ENCODE results near the gene AACS. TPM values are rescaled to one million over a fixed set of nuclear protein-coding genes. Genes with fewer than 3 reads are reported as not detected.
A peak's percentile ranks its signal among the peaks of the same experiment; 100 is the strongest.

The AACS gene
- polyA plus RNA-seq, 1 donor from 2014 or later, result 33.2 TPM

GRCh38 chr12:125137766-125138344 lies 72.6 kb downstream of the AACS start:
- Histone ChIP-seq H3K9me2 (ENCODE audit: insufficient read depth, low read length) (no peaks in the 10 kb centered on the region), H3K4me2 (ENCODE audit: low read length) (no peak overlapping the region), H3K9me3 (ENCODE audit: low read length) (no peaks in the 10 kb centered on the region), H2AFZ (ENCODE audit: low read depth, low read length) (no peak overlapping the region), H3K36me3 (ENCODE audit: insufficient read depth, low read length) (no peaks in the 10 kb centered on the region), H4K20me1 (ENCODE audit: insufficient read depth) (no peaks in the 10 kb centered on the region), H3K9ac (ENCODE audit: low read length) (no peak overlapping the region), H3K4me3 (ENCODE audit: low read length) (no peak overlapping the region), H3F3A (ENCODE audit: insufficient read depth, low read length, poor library complexity, severe bottlenecking) (no peaks in the 10 kb centered on the region), H3K79me2 (replicated peaks; ENCODE audit: insufficient read depth, low read length) (no peaks in the 10 kb centered on the region), H3K27me3 (ENCODE audit: insufficient read depth, low read depth, low read length) (no peaks in the 10 kb centered on the region), H3K27ac (ENCODE audit: low read length) (no peak overlapping the region)
- no peak for TF ChIP-seq CTCF (IDR thresholded peaks at IDR 0.05; ENCODE audit: poor library complexity, severe bottlenecking)
- TF ChIP-seq EP300 (conservative IDR thresholded peaks at IDR 0.05; ENCODE audit: poor library complexity, severe bottlenecking), result no peak
- no peak for TF ChIP-seq REST (IDR thresholded peaks at IDR 0.05; ENCODE audit: borderline replicate concordance)
- TF ChIP-seq MXI1 (conservative IDR thresholded peaks at IDR 0.05; ENCODE audit: poor library complexity, severe bottlenecking), result no peak
- no peak for TF ChIP-seq EZH2 (IDR thresholded peaks at IDR 0.05; ENCODE audit: borderline replicate concordance, insufficient read depth, low read length, poor library complexity, severe bottlenecking)
- TF ChIP-seq RAD21 (conservative IDR thresholded peaks at IDR 0.05), result no peak
- TF ChIP-seq SMC3 (conservative IDR thresholded peaks at IDR 0.05; ENCODE audit: poor library complexity), result no peak
- TF ChIP-seq TAF1 (IDR thresholded peaks at IDR 0.05; ENCODE audit: low read depth), result no peak
- TF ChIP-seq POLR2AphosphoS5 (IDR thresholded peaks at IDR 0.05), result no peak

GRCh38 chr12:125140279-125141209 lies 75.3 kb downstream of the AACS start:
- Histone ChIP-seq H3K27me3 (ENCODE audit: insufficient read depth, low read depth, low read length) (no peaks in the 10 kb centered on the region), H2AFZ (ENCODE audit: low read depth, low read length) (no peak overlapping the region), H3K4me2 (ENCODE audit: low read length) (no peak overlapping the region)

More at GRCh38 chr12:125140279-125141209, 75.3 kb downstream of the AACS start:
- H3K36me3 ChIP-seq (ENCODE audit: insufficient read depth, low read length), result no peaks in the 10 kb centered on the region
- H3K9me2 ChIP-seq (ENCODE audit: insufficient read depth, low read length), result no peaks in the 10 kb centered on the region
- peak overlapping the region; percentile 24 for H3K9ac ChIP-seq (ENCODE audit: low read length)
- no peaks in the 10 kb centered on the region for H4K20me1 ChIP-seq (ENCODE audit: insufficient read depth)
- no peaks in the 10 kb centered on the region for H3K9me3 ChIP-seq (ENCODE audit: low read length)
- TF ChIP-seq TAF1 (IDR thresholded peaks at IDR 0.05; ENCODE audit: low read depth), result no peak
- no peak for TF ChIP-seq RAD21 (conservative IDR thresholded peaks at IDR 0.05)
- TF ChIP-seq REST (IDR thresholded peaks at IDR 0.05; ENCODE audit: borderline replicate concordance), result no peak
- TF ChIP-seq SMC3 (conservative IDR thresholded peaks at IDR 0.05; ENCODE audit: poor library complexity), result no peak
- TF ChIP-seq EZH2 (IDR thresholded peaks at IDR 0.05; ENCODE audit: borderline replicate concordance, insufficient read depth, low read length, poor library complexity, severe bottlenecking), result no peak
- TF ChIP-seq POLR2AphosphoS5 (IDR thresholded peaks at IDR 0.05), result peak; percentile 38
- no peak for TF ChIP-seq EP300 (conservative IDR thresholded peaks at IDR 0.05; ENCODE audit: poor library complexity, severe bottlenecking)
- TF ChIP-seq MXI1 (conservative IDR thresholded peaks at IDR 0.05; ENCODE audit: poor library complexity, severe bottlenecking), result no peak
- peak overlapping the region; percentile 34 for H3K4me3 ChIP-seq (ENCODE audit: low read length)
- peak overlapping the region; percentile 55 for H3K27ac ChIP-seq (ENCODE audit: low read length)
- no peaks in the 10 kb centered on the region for H3F3A ChIP-seq (ENCODE audit: insufficient read depth, low read length, poor library complexity, severe bottlenecking)
- H3K79me2 ChIP-seq (replicated peaks; ENCODE audit: insufficient read depth, low read length), result no peaks in the 10 kb centered on the region
